Activated CD8-positive, alpha-beta memory T cell treated with anti-CD3 and anti-CD28 coated beads, Interleukin-2, amount 50 U/mL, for 1 hour (primary cell): ENCODE measurements around the gene TMOD2.

ENCODE experiments used
- DNase-seq: peaks from one replicate; pipeline ENCODE4 v3.0.0-alpha.2; 2020; ENCODE audit errors: extremely low read depth

The TMOD2 gene

GRCh38 chr15:51816611-51817010 lies 65.2 kb downstream of the TMOD2 start:
- no peak for DNase-seq

- DNase-seq: no peak
Observed at GRCh38 chr15:51818150-51818549, 66.8 kb downstream of the TMOD2 start.

GRCh38 chr15:51825698-51826097 lies 74.3 kb downstream of the TMOD2 start:
- no peak for DNase-seq

DNA sequence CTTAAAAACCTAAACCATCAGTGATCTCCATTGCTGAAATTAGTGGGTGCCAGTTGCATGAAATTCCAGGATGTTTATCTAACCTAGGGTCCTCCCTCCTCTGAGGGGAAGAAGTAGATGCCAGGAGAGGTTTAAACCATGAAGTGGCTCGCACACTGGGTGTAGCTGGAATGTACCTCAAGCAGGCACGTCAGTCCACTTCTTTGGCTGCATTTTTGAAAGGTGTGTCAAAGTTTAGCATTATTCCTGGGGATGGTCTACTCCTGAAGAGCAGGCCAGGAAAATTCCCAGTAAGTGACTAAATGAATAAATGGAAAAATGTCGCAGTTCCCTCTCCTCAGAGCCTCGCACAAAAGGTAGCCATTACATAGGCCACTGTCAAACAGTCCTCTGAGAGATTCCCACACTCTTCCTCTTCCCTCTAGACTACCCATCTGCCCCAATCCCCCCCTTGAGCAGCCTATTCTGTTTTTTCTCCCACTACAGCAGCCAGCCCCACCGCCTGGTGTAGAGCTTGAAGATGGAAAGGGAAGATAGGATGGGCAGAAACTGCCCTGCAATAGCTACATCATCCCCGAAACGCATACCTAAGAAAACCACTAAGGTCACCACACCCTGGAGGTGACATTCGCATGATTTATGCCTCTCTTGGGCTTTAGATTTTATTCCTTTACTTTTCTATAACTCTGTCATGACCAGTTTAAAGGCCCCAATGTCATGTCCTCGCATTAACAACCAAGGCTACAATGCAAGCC lies 77.4 kb downstream of the TMOD2 start:
- no peak for DNase-seq

GRCh38 chr15:51829376-51830275 lies 78.2 kb downstream of the TMOD2 start, which contains the start of gene TMOD3:
TMOD3 (plus strand) TSS chr15:51829653; CDS start chr15:51862885, 33,232 bp downstream.
- peak; percentile 57 for DNase-seq

DNA sequence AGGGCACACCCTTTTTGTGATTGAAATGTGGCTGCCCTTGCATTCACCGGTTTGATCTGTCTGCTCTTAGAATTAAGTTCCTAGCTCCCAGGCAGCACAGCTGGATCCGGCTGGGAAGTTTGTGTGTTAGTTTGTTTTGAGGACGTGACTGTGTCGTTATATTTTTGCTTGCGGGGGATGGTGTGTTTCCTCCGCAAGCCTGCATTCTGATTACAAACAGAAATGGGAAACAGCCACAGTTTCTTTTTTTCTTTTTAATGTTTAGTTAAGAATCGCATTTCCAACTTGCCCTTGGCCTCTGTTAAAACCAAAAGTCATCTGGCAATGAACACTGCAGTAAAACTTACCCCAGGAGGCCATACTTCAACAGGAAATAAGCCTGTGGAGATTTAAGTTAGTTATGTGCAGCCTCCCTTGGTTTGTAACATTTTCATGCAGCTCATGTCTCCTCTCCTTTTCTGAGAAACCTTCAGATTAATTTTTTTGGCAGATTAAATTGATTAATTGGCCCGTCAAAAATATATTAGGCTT lies 78.9 kb downstream of the TMOD2 start:
- DNase-seq: no peak

DNA sequence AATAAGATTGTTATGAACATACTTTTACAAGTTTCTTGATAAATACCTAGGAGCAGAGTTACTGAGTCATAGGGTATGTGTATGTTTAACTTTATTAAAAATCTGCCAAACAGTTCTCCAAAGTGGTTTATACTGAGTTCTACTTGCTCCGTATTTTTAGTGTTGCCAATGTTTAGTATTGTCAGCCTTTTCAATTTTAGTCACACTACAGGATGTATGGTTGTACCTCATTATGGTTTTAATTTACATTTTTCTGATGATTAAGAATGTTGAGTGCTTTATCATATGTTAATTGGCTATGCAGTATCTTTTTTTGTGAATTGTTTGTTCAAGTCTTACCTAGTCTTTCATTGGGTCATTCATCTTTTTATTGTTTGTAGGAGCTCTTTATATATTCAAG lies 82.4 kb downstream of the TMOD2 start:
- no peak for DNase-seq

DNA sequence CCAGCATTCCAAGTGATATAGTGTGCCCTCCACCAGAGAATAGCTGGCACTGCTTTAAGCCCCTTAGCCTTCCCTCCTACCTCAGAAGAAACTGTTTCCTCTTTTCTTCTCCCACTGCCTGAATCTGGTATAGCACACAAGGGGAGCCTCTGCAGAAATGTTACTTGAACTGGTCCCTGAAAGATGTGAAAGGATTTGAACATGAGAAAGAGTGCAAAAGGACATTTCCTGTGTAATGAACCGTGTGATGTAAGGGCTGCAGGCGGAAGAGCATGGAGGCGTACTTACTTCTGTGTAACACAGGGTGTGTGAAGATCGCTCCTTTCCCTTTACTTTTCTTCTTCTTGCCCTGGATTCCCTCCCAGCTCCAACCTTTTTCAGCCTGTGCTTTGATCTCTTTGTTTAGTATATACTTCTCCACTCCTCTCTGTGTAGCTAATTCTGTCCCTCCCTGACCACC lies 86.4 kb downstream of the TMOD2 start:
- no peak for DNase-seq

DNA sequence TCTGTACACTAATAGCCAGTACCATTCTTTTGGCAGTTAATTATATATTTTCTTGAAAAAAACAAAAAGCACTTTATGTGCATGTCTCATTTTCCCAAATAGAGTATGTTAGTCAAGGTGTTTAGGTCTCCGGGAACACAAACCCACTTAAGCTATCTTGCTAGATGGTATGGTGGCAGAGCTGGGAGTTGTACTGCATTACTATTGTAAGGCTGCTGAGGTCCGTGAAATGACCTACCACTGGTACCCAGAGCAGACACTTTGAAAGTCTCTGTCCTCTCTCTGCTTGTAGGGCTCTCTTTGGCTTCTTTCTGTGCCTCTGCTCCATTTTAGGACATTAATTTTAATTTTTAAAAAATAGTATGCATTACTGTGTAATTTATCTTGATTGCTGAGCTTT lies 86.9 kb downstream of the TMOD2 start:
- DNase-seq: no peak

DNA sequence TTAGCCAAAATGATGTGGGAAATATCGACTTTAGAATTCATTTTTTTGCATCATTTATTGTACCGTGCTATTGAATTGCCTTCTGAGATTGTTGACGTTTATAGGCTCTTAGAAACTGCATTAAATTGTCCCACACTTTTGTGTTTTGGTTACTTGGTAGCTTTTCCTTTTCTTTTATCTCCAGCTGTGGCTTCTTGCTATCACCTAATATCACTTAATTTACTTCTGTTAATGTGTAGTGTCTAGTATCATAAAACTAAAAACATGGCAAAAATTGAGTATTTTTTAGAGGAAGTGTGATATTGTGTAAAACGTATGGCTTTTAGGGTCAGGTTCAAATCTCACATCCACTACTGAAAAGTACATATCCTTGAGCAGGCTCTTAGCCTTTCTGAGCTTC lies 89.3 kb downstream of the TMOD2 start:
- no peak for DNase-seq

GRCh38 chr15:51841406-51842040 lies 90.1 kb downstream of the TMOD2 start:
- DNase-seq: no peak

DNA sequence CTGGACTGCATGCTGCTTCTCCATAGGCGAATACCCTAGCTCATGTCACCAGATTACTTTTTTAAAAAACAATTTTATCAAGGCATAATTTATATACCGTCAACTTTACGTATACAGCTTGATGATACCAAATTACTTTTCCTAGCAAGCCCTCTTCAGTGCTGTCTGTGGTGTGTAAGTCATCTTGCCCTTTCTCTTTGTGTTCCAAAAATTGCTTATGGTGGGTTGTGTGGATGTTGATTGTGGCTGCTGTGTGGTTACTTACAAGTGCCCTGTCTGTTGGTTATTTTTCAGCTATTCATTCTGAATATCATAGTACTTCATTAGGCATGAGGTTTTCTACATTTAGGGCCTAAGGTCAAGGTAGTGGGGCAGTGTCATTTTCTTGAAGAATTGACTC lies 90.9 kb downstream of the TMOD2 start:
- no peak for DNase-seq

DNA sequence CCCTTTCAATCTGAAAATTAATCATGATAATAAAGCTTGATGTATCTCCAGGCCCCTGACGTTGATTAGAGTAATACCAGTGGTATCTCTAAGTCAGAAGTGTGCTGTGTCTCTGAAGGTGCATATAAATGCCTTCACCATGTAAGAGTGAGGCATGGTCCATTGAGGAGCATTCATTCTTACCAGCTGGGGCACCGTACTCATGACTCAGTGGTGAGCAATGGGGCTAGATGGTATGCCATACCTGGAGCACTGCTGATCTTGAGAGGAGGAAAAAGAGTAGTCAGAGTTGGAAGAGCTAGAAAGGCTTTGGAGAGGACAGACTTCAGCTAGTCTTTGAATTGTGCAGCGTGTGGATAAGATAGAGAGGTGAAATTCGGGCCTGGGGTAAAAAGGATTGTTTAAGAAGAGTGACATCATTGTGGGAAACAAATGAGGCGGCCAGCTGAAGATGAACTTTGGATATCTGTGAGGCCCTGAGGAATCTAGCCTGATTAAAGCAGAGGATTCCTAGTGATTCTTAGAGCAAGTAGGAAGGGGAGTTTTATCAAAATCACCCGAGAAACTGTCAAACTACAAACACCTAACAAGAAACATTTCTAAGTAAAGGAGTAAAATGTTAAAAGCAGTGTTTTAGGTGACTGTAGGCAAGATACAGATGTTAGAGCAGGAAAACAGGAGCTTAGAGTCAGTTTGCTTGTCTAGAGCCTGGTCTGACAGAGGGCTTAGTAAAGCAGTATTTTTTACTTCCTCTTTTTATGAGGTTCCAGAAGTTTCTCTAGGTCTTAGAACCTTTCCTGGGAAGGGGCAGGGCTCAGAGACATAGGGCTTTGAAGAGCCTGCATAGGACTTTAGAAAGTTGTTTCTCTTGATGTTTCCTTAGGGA lies 91.7 kb downstream of the TMOD2 start:
- no peak for DNase-seq

- no peak for DNase-seq
Observed at GRCh38 chr15:51844747-51845426, 93.5 kb downstream of the TMOD2 start.

- DNase-seq: no peak
Observed at GRCh38 chr15:51846066-51846462, 94.7 kb downstream of the TMOD2 start.

DNA sequence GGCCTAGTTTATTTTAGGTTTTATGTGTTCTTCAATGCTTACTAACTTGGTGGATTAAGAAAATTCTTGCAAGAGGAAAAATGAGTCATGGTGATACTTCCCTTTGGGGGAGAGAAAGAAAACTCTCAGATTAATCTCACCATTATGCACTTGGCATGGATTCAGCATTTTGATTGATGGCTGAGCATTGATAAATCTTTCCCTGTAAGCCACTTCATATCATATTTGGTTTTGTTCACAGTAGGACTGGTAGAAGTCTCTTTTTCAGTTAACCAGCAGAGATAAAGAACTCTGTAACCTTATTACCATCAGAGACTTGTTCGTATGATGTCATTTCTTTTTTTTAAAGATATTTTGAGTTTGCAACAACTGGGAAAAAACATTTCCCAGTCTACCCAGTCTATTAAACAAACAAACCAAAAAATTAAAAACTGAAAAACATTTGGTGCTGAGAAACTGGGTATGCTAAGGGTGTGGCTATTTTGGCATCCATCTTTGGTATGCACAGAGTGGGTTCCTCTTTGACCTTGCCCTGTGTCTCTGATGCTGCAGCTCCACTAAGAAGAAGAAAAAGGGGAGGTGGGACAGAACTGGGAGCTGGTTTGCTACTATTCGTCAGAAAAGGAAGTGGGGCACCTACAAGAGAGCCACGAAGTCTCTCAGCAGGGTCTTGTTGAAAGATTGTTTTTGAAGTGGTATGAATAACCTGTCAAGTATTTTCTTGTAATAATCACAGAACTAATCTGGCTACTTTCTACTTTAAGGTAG lies 95.2 kb downstream of the TMOD2 start:
- DNase-seq: no peak

DNA sequence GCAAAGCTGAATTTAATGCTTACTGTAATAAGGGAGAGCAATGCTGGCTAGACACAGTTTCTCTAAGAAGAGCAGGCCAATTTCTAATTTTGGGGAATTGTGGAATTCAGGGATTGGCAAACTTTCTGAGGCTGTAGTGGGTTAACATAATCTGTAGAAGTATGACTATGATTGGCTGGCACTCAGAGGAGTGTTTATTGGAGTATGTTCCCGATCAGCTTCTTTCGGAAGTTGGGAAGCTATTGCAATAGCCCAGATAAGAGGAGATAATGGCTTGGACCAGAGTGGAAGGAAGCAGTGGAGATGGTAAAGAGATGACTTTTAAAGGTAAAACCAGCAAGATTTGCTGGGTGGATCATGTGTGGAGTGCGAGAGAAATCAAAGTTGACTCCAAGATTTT lies 97.4 kb downstream of the TMOD2 start:
- no peak for DNase-seq

GRCh38 chr15:51849860-51850259 lies 98.5 kb downstream of the TMOD2 start:
- DNase-seq: no peak

GRCh38 chr15:51853998-51854397 lies 102.6 kb downstream of the TMOD2 start:
- DNase-seq: no peak

- no peak for DNase-seq
Observed at GRCh38 chr15:51855612-51856011, 104.2 kb downstream of the TMOD2 start.
